Stimulated activated CD8-positive, alpha-beta memory T cell treated with anti-CD3 and anti-CD28 coated beads, Interleukin-4, amount 100 ng/mL, for 4 hours (primary cell): Measurements from ENCODE around the gene HIGD1C.
"Not testable (repeated sequence)": the region's sequence is repeated elsewhere in the genome, so short reads cannot be mapped to it uniquely, and the experiment has no call there.

Source experiments
- DNase-seq, 2 donors: peaks; one replicate each; pipeline ENCODE4 v3.0.0-alpha.2; 2020; ENCODE audit warnings: low read depth in 2 of 2, low spot score in 1 of 2

The HIGD1C gene

DNA sequence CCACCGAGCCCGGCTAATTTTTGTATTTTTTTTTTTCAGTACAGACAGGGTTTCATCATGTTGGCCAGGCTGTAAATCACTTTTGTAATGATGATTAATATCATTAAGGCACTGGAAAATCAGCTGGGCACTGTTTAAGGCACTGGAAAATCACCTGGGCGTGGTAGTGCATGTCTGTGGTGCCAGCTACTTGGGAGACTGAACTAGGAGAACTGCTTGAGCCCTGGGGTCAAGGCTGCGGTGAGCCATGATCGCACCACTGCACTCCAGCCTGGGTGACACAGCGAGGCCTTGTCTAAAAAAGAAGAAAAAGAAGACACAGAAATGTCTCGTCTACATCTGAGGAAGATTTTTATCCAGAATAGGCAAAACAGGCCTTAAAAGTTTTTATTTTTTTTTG lies 61.1 kb downstream of the HIGD1C start:
- DNase-seq = no peak

DNA sequence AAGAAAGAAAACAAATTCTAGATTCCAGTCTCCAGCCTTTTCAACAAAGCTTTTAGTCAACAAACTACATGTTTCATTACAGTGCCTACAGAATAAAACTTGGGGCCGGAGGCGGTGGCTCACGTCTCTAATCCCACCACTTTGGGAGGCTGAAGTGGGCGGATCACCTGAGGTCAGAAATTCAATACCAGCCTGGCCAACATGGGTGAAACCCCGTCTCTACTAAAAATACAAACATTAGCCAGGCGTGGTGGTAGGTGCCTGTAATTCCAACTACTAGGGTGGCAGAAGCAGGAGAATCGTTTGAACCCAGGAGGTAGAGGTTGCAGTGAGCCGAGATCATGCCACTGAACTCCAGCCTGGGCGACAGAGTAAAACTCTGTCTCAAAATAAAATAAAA lies 62.1 kb downstream of the HIGD1C start:
- not testable (repeated sequence) for DNase-seq

DNA sequence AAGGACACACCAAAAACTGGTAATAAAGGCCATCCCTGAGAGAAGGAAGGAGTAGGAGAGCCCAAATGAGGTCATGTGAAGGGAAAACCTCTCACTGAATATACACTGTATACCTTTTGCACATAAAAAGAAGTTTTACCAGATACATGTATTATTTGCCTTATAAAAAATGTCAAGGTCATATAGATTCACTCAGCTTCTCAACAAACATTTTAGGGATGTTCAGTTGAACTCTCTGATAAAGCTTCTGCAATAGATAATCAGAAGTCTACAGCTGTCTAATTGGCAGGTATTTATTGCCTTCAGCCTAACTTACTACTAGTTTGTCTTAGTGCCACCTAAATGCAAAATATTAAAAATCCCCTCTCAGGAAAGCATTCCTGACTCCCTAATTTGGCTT lies 65.1 kb downstream of the HIGD1C start:
- no peak for DNase-seq

DNA sequence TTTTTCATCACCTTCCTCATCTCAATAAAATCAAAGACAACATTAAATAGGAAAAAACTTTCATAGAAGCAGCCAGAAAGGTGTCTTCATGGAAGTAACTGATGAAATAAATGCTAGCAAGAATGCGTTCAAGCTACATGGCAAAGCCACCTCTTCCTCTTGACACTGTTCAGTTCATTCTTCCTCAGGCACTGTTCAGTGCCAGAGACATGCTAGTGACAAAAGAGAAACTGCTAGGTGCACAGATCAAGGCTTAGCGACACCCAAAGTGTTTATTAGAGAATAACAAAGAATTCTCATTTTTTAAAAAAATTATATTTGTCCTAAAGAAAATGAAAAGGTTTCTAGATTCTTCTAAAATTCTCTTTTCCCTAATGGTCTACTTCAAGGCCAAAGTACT lies 66.6 kb downstream of the HIGD1C start:
- DNase-seq = no peak

DNA sequence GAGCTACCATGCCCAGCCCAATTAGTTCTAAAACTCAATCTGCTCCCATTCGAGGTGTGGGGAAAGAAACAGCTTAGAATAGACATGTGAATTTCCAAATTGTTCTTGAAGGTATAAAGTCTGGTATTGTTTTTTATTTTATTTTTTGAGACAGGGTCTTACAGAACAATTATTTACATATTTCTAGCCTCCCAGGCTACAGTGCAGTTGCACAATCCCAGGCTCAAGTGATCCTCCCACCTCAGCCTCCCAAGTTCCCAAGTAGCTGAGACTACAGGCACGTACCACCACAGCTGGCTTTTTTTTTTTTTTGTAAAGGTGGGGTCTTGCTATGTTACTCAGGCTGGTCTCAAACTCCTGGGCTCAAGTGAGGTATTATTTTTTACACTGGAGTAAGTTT lies 67.6 kb downstream of the HIGD1C start:
- DNase-seq = no peak
